AG10803 (cell line): ENCODE results near the gene EMP1.

ENCODE experiments used
- DNase-seq: peaks from one replicate; pipeline ENCODE4 v3.0.0; 2010; ENCODE audit warnings: low read depth
- H3K4me3 ChIP-seq: 2 replicates; pipeline ENCODE4 v1.5.1; 2011; ENCODE audit warnings: mild to moderate bottlenecking, low read length, control low read depth
- CTCF ChIP-seq: conservative IDR thresholded peaks from 2 replicates; pipeline ENCODE4 v1.5.1; 2011; ENCODE audit warnings: mild to moderate bottlenecking, low read length, control low read depth, inconsistent platforms

EMP1 gene

GRCh38 chr12:13171921-13172859 is 24.3 kb upstream of the EMP1 start:
- peak overlapping the region; percentile 41 for H3K4me3 ChIP-seq
- peak; percentile 89 for DNase-seq
- no peak for TF ChIP-seq CTCF

- H3K4me3 ChIP-seq = no peak overlapping the region
- peak; percentile 96 for DNase-seq
- TF ChIP-seq CTCF = no peak
Observed at GRCh38 chr12:13173012-13173932, 23.3 kb upstream of the EMP1 start.

- peak; percentile 83 for DNase-seq
Observed at GRCh38 chr12:13175499-13175898, 21.0 kb upstream of the EMP1 start.

GRCh38 chr12:13176256-13176655 is 20.3 kb upstream of the EMP1 start:
- H3K4me3 ChIP-seq = no peak overlapping the region
- TF ChIP-seq CTCF = no peak
- no peak for DNase-seq

More at GRCh38 chr12:13175499-13175898, 21.0 kb upstream of the EMP1 start:
- no peak for TF ChIP-seq CTCF
- no peak overlapping the region for H3K4me3 ChIP-seq

- no peak for TF ChIP-seq CTCF
- DNase-seq = no peak
Observed at GRCh38 chr12:13177373-13177772, 19.2 kb upstream of the EMP1 start.

GRCh38 chr12:13177906-13178305 is 18.6 kb upstream of the EMP1 start:
- DNase-seq = no peak
- no peak for TF ChIP-seq CTCF
- H3K4me3 ChIP-seq = no peak overlapping the region

More at GRCh38 chr12:13177373-13177772, 19.2 kb upstream of the EMP1 start:
- no peak overlapping the region for H3K4me3 ChIP-seq
